HG02938 (cell line): ENCODE data around the gene CAPS2.
"Not testable (repeated sequence)": the region's sequence is repeated elsewhere in the genome, so short reads cannot be mapped to it uniquely, and the experiment has no call there.

Experiments used
- ATAC-seq: cut with Tn5 transposase; IDR thresholded peaks from one replicate; pipeline ENCODE4 v1.9.1; 2021; ENCODE audit warnings: mild to moderate bottlenecking, moderate library complexity; ENCODE audit not compliant: unreplicated experiment

The CAPS2 gene

GRCh38 chr12:75329918-75330826 is at the start of gene CAPS2:
Gene CAPS2 (minus strand): TSS chr12:75330324. CDS start chr12:75326498, 3,826 bp downstream.
- peak; percentile 76 for ATAC-seq

GRCh38 chr12:75378354-75378753 is 48.2 kb upstream of the CAPS2 start:
- no peak for ATAC-seq

- ATAC-seq, result no peak
These were observed 44.8 kb upstream of the CAPS2 start for GRCh38 chr12:75374971-75375370.

- peak; percentile 61 for ATAC-seq
These were observed 36.5 kb upstream of the CAPS2 start for GRCh38 chr12:75366629-75367028.

GRCh38 chr12:75364919-75365318 is 34.8 kb upstream of the CAPS2 start:
- ATAC-seq, result no peak

- no peak for ATAC-seq
These were observed 31.3 kb upstream of the CAPS2 start for GRCh38 chr12:75361408-75361807.

- ATAC-seq, result no peak
These were observed 30.8 kb upstream of the CAPS2 start for GRCh38 chr12:75360920-75361319.

GRCh38 chr12:75354011-75354410 is 23.9 kb upstream of the CAPS2 start:
- no peak for ATAC-seq

- ATAC-seq, result no peak
These were observed 20.3 kb upstream of the CAPS2 start for GRCh38 chr12:75350413-75350812.

- ATAC-seq, result no peak
These were observed 19.8 kb upstream of the CAPS2 start for GRCh38 chr12:75349946-75350345.

GRCh38 chr12:75346215-75346614 is 16.1 kb upstream of the CAPS2 start:
- not testable (repeated sequence) for ATAC-seq

- no peak for ATAC-seq
These were observed 15.4 kb upstream of the CAPS2 start for GRCh38 chr12:75345531-75345930.

GRCh38 chr12:75341873-75342272 is 11.7 kb upstream of the CAPS2 start:
- ATAC-seq, result no peak

- peak; percentile 56 for ATAC-seq
These were observed 7.8 kb upstream of the CAPS2 start for GRCh38 chr12:75337905-75338304.

GRCh38 chr12:75334384-75335030 is 4.4 kb upstream of the CAPS2 start, which contains the start of gene GLIPR1L1:
Gene GLIPR1L1 (plus strand): TSS chr12:75334670. CDS start chr12:75334729, 59 bp downstream.
- peak; percentile 63 for ATAC-seq

- ATAC-seq, result no peak
These were observed 2.5 kb downstream of the CAPS2 start for GRCh38 chr12:75327642-75328041.

GRCh38 chr12:75323663-75324062 is 6.5 kb downstream of the CAPS2 start:
- no peak for ATAC-seq

GRCh38 chr12:75322464-75322863 is 7.7 kb downstream of the CAPS2 start:
- ATAC-seq, result no peak

- no peak for ATAC-seq
These were observed 12.3 kb downstream of the CAPS2 start for GRCh38 chr12:75317784-75318183.

GRCh38 chr12:75315518-75315917 is 14.6 kb downstream of the CAPS2 start:
- ATAC-seq, result no peak

GRCh38 chr12:75311369-75311768 is 18.8 kb downstream of the CAPS2 start:
- ATAC-seq, result no peak

- no peak for ATAC-seq
These were observed 21.8 kb downstream of the CAPS2 start for GRCh38 chr12:75308279-75308678.
